GM23338 (cell line): ENCODE data around the gene CDC42BPG.

Experiments used
- CREB1 ChIP-seq: fragments of 250-450 bp; sonication (Bioruptor Pico); IDR thresholded peaks from 2 replicates; pipeline ENCODE4 v1.5.0; 2020; ENCODE audit warnings: low read depth, mild to moderate bottlenecking, moderate library complexity
- EZH2 ChIP-seq: fragments of 200-600 bp; sonication (generic); IDR thresholded peaks from one replicate; pipeline ENCODE4 v1.8.0; 2017; ENCODE audit warnings: antibody characterized with exemption, mild to moderate bottlenecking, low read depth; ENCODE audit not compliant: unreplicated experiment
- TF ChIP-seq, protein P1 (sequence below), 2 experiments: fragments of 200-600 bp in 1 of 2; sonication (generic) in 1 of 2; conservative IDR thresholded peaks; 2 replicates each; pipeline versions ENCODE4 v1.5.1 to v1.6.1; 2016 to 2017; ENCODE audit warnings: antibody characterized with exemption in 2 of 2, low read depth in 2 of 2, mild to moderate bottlenecking in 2 of 2, moderate library complexity in 1 of 2
- TF ChIP-seq, protein P2 (sequence below): IDR thresholded peaks from one replicate; pipeline ENCODE4 v1.6.1; 2018; ENCODE audit warnings: antibody characterized with exemption; ENCODE audit not compliant: unreplicated experiment

DNA sequence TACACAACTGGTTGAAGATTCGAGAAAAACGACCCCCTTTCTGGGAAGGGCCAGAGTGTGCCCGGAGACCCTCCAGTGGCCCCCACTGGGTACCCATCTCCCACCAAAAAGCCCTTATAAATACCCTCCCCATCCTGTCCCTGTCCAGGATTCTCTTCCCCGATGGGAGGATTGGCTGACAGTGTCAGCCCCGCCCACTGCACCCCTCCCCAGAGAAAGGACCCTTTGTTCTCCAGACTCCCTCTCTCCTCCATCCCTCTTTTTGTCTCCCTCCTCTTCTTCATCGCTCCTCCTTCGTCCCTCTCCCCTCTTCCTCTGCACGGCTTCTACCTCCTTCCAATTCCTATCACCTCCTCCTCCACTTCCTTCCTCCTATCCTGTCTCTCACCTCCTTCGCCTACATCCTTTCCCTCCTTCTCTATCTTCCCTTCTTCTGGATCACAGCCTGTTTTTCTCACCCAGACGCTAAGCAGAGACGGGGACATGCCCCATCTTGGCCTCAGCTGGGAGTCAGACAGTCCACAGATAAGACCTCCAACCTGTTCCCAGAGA, 20.8 kb downstream of the CDC42BPG start:
- TF ChIP-seq, protein P1, sequence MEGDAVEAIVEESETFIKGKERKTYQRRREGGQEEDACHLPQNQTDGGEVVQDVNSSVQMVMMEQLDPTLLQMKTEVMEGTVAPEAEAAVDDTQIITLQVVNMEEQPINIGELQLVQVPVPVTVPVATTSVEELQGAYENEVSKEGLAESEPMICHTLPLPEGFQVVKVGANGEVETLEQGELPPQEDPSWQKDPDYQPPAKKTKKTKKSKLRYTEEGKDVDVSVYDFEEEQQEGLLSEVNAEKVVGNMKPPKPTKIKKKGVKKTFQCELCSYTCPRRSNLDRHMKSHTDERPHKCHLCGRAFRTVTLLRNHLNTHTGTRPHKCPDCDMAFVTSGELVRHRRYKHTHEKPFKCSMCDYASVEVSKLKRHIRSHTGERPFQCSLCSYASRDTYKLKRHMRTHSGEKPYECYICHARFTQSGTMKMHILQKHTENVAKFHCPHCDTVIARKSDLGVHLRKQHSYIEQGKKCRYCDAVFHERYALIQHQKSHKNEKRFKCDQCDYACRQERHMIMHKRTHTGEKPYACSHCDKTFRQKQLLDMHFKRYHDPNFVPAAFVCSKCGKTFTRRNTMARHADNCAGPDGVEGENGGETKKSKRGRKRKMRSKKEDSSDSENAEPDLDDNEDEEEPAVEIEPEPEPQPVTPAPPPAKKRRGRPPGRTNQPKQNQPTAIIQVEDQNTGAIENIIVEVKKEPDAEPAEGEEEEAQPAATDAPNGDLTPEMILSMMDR (conservative IDR thresholded peaks at IDR 0.05; ENCODE audit: low read depth in 2 of 2) = no peak
- no peak for TF ChIP-seq EZH2
- TF ChIP-seq, protein P2, sequence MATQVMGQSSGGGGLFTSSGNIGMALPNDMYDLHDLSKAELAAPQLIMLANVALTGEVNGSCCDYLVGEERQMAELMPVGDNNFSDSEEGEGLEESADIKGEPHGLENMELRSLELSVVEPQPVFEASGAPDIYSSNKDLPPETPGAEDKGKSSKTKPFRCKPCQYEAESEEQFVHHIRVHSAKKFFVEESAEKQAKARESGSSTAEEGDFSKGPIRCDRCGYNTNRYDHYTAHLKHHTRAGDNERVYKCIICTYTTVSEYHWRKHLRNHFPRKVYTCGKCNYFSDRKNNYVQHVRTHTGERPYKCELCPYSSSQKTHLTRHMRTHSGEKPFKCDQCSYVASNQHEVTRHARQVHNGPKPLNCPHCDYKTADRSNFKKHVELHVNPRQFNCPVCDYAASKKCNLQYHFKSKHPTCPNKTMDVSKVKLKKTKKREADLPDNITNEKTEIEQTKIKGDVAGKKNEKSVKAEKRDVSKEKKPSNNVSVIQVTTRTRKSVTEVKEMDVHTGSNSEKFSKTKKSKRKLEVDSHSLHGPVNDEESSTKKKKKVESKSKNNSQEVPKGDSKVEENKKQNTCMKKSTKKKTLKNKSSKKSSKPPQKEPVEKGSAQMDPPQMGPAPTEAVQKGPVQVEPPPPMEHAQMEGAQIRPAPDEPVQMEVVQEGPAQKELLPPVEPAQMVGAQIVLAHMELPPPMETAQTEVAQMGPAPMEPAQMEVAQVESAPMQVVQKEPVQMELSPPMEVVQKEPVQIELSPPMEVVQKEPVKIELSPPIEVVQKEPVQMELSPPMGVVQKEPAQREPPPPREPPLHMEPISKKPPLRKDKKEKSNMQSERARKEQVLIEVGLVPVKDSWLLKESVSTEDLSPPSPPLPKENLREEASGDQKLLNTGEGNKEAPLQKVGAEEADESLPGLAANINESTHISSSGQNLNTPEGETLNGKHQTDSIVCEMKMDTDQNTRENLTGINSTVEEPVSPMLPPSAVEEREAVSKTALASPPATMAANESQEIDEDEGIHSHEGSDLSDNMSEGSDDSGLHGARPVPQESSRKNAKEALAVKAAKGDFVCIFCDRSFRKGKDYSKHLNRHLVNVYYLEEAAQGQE = no peak
- no peak for TF ChIP-seq CREB1
